ENCODE results near the gene SCARF1.

DNA sequence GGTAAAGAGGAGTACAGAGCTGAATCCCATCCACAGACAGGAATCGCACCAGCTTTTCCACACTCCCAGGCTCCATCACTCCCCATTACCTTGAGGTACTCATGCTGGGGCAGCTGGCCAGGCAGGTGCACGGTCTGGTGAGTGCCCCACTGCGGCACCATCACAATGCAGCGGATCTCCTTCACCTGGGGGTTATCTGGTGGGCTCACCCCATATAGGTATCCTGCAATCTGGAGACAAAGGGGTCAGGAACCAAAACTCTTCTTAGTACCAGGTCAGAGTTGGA, 6.0 kb upstream of the SCARF1 start:
- TF ChIP-seq YY1 (IDR thresholded peaks at IDR 0.05; ENCODE audit: insufficient read depth, insufficient read length) (no peak), ZNF274 (IDR thresholded peaks at IDR 0.05; ENCODE audit: low read depth, low read length) (no peak), SUZ12 (IDR thresholded peaks at IDR 0.05; ENCODE audit: extremely low read depth, insufficient read depth, insufficient read length) (no peak)

Data from NT2/D1 (cell line).